Stimulated activated CD8-positive, alpha-beta memory T cell treated with anti-CD3 and anti-CD28 coated beads, Interleukin-7, amount 100 ng/mL, for 4 hours (primary cell): Measurements from ENCODE around the gene SH3GL1.
"Not testable (repeated sequence)": the region's sequence is repeated elsewhere in the genome, so short reads cannot be mapped to it uniquely, and the experiment has no call there.

Experiments used
- DNase-seq, 2 donors: peaks; one replicate each; pipeline ENCODE4 v3.0.0-alpha.2; 2020; ENCODE audit warnings: low read depth in 2 of 2

Gene SH3GL1

DNA sequence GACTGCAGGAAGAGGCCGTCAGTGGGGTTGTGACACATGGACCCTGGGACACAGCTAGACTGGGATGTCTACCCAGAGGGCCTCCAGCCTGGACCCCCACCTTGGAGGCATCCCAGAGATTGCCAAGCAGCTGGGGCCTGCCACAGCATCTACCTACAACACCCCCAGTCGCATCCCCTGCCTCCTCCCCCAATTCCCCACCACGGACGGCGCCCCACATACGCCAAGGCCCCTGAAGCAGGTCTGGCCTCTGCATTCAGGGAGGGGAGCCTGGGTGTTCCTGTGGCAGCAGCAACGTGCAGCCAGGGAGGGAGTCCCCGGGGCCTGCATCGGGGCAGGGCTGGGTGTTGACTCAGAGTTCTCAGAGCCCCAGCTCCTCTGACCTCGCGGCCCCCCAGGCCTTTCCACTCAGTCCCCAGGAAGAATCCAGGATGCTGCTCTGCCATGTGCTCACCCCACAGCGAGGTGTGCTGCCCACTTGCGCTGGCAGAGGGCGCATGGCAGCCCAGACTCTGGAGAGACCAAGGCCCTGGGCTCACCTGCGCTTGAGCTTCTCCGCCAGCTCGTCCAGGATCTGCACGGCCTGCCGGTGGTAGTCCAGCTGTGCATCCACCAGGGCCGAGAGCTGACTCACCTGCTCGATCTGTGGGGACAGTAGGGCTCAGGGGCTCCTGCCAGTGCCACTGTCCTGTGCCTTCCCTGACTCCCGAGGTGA, 37.4 kb downstream of the SH3GL1 start:
- DNase-seq: no peak

DNA sequence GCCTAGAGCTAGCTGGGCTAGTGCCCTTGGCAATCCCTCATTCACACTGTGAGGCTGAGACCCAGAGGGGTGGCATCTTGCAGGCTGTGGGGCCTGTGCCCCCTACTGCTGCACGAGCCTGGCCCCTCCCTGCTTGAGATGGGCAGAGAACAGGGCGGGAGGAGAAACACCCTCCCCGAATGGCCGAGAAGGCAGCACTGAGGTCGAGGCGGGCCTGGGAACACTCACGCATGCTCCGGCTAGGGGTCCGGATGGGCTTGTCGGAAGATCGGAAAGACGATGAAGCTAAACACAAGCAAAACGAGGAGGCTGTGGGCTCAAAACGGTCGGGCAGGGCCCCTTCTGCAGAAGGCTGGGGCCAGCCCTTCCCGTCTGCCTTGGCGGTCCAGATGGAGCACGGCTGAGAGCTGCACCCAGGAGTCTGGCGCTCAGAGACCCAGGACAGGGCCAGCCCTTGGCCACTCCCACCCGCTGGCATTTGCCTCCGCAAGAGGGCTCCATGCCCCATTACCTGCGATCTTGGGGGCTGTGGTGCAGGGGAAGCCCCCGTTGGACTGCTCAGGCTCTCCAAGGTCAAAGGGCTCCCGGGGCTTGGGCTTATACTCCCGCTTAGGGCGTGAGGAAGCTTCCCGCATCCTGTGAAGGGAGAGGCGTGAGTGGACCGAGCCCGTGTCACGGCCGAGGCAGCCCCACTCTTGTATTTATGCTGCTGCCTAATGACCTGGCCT, 38.1 kb downstream of the SH3GL1 start:
- DNase-seq: no peak

DNA sequence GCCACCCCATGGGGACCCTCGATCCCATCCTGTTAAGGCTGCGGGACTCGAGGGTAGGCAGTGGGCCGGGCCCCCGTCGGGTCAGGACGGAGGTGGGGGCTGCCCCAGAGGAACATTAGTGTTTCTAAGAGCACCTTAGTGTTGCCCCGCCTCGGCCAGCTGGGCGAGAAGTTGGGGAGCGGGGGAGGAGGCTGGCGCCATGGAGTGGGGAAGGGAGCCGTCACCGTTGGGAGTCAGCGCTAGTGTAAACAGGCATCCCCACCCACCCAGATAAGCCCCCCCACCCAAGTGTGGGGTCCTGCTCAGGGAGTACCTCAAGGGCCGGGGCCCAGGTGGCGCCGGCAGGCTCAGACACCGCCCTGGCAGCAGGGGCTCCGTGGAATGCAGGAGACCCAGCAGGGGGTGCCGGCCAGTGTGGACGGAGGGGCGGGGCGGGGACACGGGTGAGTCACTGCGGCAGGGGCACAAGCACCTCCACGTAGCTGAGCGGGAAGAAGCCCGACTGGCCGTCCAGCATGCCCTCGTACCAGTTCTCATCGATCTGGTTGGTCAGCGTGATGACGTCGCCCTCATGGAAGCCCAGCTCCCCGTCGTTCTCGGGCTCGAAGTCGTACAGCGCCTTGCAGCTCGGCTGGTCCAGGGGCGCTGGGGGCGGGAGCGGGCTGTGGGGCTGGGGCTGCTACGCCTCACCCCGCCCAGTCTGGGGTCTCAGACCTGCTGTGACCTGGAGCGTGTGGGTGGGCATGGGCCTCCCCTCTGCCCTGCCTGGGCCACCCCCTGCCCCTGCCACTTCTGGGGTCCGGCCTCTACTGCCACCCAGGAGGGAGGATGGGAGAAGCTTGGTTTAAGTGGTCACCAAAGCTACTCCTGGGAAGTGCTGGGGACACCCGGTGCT, 38.9 kb downstream of the SH3GL1 start:
- no peak for DNase-seq

DNA sequence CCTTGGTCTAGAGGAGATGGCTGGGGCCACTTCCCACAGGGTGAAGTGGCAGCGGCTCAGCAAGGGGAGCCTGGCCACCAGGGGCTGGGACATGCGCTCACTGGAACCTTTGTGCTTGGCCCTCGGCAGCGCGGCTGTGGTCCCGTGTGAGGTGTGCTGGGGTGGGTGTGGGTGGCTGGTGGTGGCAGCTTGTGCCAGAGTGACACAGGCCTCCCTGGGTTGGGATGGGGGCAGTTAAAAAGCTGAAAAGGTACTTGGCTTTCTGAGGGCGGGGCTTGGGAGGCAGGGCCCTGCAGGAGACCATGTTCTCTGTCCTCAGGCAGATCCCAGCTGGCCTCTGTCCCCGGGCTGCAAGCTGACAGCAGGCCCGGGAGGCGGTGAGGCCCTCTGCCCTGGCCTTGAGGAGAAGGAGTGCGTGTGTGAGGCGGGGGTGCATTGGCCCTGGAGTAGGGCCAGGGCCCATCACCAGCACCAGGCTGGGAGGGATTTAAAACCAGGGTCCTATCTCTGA, 39.7 kb downstream of the SH3GL1 start:
- no peak for DNase-seq

DNA sequence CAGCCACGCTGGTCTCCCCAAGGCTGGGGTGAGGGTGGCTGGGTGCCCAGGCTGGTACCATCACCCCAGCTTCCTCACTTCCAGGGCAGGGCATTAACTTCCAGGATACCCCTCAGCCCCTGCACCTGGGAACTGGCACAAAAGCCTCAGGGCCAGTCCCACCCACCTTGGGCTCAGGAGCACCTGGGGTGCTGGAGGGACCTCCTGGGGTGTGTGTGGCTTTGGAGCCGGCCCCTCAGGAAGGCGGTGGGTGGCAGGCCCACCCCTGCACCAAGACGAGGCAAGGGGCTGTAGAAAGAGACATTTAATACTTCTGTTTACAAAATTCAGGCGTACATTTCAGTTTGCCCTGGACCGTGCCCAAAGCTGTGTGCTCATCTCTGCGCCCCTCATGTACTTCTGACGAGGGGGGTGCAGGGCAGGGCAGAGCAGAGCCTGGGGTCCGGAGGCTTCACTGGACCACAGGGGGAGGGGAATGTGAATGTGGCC, 40.2 kb downstream of the SH3GL1 start:
- DNase-seq: no peak

DNA sequence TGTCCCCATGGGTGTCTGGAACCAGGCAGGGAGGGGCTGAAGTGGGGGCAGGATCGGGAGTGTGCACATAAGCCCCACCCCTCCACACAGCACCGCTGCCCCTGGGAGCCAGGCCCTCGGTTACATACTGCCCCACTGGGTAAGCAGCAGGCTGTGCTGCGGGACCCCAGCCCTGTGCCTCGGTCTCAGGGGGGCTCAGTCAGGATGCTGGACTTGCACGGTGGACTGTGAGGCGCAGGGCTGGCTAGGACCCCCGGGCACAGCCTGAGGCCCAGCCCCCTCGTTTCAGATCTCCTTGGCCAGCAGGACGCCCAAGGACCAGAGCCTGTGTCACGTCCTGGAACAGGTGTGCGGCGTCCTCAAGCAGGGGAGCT, 40.7 kb downstream of the SH3GL1 start:
- no peak for DNase-seq

DNA sequence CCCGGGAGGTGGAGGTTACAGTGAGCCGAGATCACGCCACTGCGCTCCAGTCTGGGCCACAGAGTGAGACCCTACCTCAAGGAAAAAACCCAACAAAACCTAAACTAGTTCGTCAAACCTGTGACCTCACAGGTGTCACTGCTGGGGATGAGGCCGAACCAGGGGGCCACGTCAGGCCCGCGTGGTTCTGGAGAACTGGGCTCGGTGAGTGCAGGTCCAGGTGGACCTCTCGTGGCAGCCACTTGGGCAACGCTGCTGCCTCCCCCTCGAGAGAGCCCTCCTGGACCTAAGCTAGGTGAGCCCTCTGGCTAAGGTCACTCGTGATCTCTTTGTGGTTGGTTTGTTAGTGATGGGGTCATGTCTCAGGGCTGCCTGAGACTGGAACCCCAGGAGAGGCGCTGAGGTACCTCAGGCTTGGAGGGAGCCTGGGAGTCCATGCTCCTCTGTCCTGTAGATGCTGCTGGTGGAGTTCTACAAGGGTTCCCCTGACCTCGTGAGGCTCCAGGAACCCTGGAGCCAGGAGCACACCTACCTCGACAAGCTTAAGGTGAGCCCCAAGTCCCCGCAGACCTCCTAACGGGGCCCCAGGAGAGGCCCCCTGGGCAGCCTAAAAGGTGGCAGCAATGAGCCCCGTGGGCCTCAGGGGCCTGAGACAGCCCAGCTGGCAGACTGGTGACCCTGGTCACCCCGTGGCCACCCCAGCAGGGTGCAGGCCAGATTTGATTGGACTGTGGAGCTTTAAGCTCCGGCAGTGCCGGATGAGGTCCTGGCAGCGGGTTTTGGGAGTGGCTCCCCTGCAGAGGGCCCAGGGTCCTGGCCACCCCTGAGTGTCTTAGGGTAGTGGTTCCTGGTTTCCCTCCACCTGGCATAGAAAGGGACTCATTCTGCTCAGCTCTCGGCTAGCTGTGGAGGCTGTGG, 41.4 kb downstream of the SH3GL1 start:
- no peak for DNase-seq

DNA sequence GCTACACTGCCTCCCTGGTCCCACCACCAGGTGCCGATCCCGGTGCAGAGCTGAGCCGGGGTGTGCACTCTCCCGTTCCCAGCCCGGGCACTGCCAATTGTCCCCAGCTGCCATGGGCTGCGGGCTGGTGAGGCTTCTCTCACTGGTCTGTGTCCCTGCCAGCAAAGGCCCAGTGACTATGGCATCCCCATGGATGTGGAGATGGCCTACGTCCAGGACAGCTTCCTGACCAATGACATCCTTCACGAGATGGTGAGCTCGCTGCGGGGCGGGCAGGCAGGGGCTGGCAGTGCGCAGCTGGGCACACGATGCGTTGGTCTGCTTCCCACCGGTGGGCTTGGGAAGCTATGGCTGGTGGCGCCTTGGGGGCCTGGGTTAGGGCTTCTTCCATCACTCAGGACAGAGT, 42.4 kb downstream of the SH3GL1 start:
- no peak for DNase-seq

DNA sequence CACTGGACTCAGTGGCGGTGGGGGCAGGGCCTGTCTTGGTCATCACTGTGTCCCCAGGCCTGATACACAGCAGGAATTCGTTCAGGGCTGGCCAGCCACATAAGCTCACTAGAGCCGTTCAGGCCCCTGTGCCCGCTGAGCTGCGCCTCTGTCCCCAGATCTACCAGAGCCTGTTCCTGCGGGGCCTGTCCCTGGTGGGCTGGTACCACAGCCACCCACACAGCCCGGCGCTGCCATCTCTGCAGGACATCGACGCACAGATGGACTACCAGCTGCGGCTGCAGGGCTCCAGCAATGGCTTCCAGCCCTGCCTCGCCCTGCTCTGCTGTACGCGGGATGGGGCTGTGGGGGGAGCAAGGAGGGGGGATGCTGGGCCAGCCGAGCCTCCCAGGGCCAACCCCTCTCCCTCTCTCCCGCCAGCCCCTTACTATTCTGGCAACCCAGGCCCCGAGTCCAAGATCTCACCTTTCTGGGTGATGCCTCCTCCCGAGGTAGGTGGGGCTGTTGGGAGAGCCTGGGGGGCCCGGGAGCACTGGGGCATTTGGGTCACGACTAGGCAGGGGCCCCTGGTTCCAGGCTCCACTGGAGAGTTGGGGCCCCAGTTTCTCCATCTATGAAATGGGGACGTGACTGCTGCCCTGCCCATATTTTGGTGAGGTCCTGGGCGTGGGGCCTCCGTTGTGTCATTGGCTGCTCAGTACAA, 43.1 kb downstream of the SH3GL1 start:
- DNase-seq: no peak

DNA sequence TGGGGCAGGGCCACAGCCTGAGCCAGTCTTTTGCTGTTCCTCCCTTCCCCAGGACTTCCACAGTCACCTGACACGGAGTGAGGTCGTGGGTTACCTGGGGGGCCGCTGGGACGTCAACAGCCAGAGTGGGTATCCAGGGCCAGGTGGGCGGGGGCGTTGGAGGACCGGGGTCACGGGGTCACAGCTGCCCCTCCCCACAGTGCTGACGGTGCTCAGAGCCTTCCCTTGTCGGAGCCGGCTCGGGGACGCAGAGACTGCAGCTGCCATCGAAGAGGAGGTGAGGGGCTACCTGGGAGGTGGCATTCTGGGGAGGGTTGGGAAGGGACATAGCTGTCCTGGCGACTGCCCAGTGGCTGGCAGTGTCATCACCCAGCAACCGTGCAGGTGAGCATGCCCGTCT, 45.5 kb downstream of the SH3GL1 start:
- no peak for DNase-seq

DNA sequence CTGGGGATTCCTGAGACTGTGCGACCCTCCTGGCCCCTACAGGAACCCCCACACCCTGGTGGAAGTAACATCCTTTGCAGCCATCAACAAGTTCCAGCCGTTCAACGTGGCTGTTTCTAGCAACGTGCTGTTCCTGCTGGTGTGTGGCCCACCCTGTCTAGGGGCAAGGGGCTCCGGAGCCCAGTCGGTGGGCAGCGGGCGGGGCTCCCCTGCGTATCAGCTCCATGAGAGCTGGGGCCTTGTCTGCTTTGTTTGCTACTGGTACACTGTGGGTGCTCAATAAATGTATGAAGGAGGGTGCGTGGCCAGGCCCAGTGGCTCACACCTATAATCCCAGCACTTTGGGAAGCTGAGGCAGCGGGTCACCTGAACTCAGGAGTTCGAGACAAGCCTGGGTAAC, 46.1 kb downstream of the SH3GL1 start:
- DNase-seq: no peak

DNA sequence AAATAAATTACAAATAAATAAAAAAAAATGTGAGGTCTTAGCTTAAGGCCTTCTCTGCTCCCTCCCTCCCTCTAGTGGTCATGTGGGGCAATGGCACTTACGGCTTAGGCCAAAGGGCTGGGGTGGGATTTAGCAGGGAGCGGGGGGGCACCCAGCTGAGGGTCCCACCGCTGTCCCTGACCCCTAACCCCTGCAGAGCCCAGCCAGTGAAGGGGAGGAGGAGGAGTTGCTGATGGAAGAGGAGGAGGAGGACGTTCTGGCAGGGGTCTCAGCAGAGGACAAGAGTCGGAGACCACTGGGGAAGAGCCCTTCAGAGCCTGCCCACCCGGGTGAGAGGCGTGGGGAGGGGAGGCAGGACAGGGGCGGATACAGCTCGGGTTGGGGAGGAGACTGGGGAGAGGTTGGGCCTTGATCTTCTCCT, 47.6 kb downstream of the SH3GL1 start:
- DNase-seq: peak; percentile 34 to 46

DNA sequence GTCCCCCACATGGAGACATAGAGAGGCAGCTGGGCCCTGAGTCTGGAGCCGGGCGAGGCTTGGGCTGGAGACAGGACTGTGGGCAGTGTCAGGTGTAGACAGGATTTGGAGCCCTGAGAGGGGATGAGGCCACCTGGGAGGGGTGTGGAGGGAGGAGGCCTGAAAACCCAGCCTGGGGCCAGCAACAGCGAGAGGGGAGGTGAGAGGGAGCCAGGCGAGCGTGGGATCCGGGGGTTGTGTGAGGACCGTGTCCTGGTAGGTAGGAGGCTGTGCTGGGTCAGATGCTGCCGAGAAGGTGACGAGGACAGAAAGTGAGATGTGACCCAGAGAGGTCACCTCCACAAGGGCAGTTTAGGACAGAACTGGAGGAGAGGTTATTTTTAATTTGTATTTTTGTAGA, 49.6 kb downstream of the SH3GL1 start:
- no peak for DNase-seq

DNA sequence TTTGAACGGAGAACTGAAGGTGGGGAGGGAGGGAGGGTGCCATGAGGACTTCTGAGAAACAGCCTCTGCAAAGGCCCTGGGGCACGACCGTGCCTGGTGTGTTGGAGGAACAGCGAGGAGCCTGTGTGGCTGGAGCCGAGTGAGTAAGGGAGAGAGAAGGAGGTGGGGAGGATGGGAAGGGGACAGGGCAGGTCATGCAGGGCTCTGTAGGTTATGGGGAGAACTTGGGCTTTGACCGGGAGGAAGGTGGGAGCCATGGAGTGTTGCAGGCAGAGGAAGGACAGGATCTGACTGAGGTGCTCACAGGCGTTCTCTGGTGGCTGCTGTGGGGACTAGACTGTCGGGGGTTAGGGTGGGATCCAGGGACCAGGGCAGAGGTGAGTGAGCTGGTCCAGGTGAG, 50.2 kb downstream of the SH3GL1 start:
- no peak for DNase-seq

DNA sequence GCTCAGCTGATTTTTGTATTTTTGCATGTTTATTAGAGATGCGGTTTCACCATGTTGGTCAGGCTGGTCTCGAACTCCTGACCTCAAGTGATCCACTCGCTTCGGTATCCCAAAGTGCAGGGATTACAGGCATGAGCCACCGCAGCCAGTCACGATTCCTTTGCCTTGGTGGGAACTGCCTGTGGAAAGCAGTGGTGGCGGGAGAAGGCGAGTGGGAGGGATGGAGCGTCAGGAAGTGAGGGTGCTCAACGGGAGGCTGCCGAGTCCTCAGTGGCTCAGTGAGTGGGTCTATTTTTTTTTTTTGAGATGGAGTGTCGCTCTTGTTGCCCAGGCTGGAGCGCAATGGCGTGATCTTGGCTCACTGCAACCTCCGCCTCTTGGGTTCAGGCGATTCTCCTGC, 51.1 kb downstream of the SH3GL1 start:
- not testable (repeated sequence) for DNase-seq

DNA sequence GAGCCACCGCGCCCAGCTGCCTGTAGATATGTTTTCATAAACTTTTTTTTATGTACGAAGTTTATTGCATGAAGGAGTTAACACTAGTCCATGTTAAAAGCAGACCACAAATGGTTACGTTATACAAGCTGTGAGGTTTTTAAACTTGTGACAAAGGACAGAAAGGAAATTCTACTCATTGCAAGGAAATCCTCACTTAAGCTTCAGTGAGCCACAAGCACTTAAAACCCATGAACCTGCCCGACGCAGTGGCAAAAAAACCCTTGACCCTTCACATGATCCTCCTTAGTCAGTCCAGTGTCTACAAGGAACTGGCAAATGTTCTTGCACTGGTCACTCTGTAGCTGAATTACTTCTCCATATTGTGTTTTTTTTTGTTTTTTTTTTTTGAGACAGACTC, 52.8 kb downstream of the SH3GL1 start:
- DNase-seq: no peak

DNA sequence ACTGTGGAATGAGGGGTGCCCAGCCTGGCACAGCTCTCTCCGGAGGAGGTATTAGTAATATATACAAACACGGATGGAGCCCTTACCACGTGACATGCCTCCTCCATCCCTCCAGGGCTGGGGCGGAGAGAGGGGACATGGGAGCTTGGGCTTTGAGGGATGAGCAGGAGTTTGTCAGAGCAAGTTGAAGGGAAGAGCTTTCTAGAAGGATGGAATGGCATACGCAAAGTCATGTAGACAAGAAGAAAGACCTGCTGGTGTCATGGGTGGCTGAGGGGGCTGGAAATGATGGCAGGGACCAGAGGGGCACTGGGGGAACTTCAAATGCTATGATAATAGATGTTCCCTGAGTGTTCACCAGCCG, 54.3 kb downstream of the SH3GL1 start:
- no peak for DNase-seq

DNA sequence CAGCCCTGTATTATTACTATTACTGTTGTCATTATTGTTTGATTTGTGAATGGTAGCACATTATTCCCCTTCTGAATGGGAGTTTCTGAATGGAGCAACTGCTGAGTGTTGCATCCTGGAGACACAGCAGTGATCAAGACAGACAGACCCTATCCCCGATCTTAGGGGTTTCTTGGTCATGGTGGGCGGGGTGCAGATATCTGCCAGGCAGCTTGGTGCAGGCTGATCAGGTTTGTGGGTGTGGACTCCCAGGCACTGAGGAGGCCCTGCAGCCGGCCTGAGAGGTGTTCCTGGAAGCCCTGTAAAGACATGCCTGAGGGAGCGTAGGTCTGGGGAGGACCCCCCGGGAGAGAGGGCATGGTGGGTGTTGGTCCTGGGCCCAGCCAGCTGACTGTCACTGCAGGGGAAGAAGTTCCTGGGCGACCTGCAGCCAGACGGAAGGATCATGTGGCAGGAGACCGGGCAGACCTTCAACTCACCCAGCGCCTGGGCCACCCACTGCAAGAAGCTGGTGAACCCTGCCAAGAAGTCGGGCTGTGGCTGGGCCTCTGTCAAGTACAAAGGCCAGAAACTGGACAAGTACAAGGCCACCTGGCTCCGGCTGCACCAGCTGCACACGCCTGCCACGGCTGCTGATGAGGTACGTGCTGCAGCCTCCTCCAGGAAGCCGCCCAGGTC, 54.9 kb downstream of the SH3GL1 start:
- DNase-seq: no peak

DNA sequence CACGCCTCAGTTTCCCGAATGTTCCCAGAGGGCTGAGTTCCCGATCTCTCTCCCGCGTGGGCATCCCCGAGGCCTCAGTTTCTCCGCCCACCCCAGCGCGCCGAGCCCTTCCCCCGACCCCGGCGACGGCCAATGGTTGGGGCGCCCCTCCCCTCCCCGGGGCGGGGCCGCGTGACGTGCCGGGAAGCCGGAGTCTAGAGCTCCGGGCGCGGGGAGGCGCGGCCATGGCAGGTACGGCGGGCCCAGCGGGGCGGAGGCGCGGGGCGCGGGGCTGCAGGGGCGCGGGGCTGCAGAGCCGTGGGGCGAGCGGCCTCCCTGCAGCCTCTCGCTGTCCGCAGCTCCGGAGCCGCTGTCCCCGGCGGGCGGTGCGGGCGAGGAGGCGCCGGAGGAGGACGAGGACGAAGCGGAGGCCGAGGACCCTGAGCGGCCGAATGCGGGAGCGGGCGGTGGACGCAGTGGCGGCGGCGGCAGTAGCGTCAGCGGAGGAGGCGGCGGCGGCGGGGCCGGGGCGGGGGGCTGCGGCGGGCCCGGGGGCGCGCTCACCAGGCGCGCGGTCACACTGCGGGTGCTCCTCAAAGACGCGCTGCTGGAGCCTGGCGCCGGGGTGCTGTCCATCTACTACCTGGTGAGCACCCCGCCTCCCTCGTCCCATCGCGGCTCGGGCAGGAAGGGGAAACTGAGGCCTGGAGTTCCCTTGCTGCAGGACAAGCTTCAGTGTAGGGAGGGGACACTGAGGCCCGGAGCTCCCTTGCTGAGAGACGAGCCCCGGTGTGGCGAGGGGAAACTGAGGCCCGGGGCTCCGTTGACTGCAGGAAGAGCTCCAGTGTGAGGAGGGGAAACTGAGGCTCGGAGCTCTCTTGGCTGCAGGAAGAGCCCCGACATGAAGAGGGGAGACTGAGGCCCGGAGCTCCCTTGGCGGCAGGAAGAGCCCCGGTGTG, 56.7 kb downstream of the SH3GL1 start, which contains the start of gene MPND:
TSS of gene MPND (plus strand) at position 193 of the 938 bp plus-strand sequence. CDS start at position 225, 32 bp downstream.
- DNase-seq: peak; percentile 80 to 90
